GM19240 (cell line): ENCODE data around the gene TANGO6.

ENCODE experiments used
- DNase-seq: peaks from one replicate; pipeline ENCODE4 v3.0.0; 2011; ENCODE audit warnings: low spot score; ENCODE audit not compliant: insufficient read length

TANGO6 gene

GRCh38 chr16:69088684-69089083 is 245.4 kb downstream of the TANGO6 start:
- no peak for DNase-seq

- no peak for DNase-seq
These were observed 246.0 kb downstream of the TANGO6 start for GRCh38 chr16:69089091-69089910.

GRCh38 chr16:69093974-69094373 is 250.6 kb downstream of the TANGO6 start:
- no peak for DNase-seq

- no peak for DNase-seq
These were observed 251.2 kb downstream of the TANGO6 start for GRCh38 chr16:69094501-69094900.

GRCh38 chr16:69095193-69095592 is 251.9 kb downstream of the TANGO6 start:
- DNase-seq, result no peak

GRCh38 chr16:69100071-69100691 is 256.9 kb downstream of the TANGO6 start:
- no peak for DNase-seq

- DNase-seq, result peak; percentile 32
These were observed 262.4 kb downstream of the TANGO6 start, which contains the start of gene HAS3 for GRCh38 chr16:69105501-69106361. Gene HAS3 (plus strand): TSS chr16:69105653. CDS start chr16:69109396, 3,743 bp downstream.

GRCh38 chr16:69106491-69107315 is 263.4 kb downstream of the TANGO6 start:
- no peak for DNase-seq

- no peak for DNase-seq
These were observed 264.1 kb downstream of the TANGO6 start for GRCh38 chr16:69107316-69107962.

GRCh38 chr16:69108064-69108904 is 265.0 kb downstream of the TANGO6 start:
- DNase-seq, result no peak

- no peak for DNase-seq
These were observed 265.5 kb downstream of the TANGO6 start for GRCh38 chr16:69108905-69109252.

GRCh38 chr16:69109486-69110270 is 266.3 kb downstream of the TANGO6 start:
- DNase-seq, result no peak

GRCh38 chr16:69110406-69110805 is 267.1 kb downstream of the TANGO6 start:
- DNase-seq, result no peak

GRCh38 chr16:69111216-69111875 is 268.0 kb downstream of the TANGO6 start:
- no peak for DNase-seq

- DNase-seq, result no peak
These were observed 268.5 kb downstream of the TANGO6 start for GRCh38 chr16:69111876-69112230.

- peak; percentile 81 for DNase-seq
These were observed 269.2 kb downstream of the TANGO6 start for GRCh38 chr16:69112285-69113129.

GRCh38 chr16:69113216-69113615 is 269.9 kb downstream of the TANGO6 start:
- DNase-seq, result no peak
